Cardiac septum (tissue), 1 donor: ENCODE measurements around the gene PTPN4. TPM values are rescaled to one million over a fixed set of nuclear protein-coding genes. Genes with fewer than 3 reads are reported as not detected.

Source experiments
- DNase-seq: peaks from one replicate; pipeline ENCODE4 v3.0.0-alpha.2; 2020; ENCODE audit warnings: low spot score
- intact Hi-C: fragments of 100-400 bp; cut with DNase I; formaldehyde crosslinking; loops from one replicate; pipeline ENCODE4 v1.14.0; 2022
- total RNA-seq: library from RNA; stranded (reverse); fragmentation: NEBNext Ultra II Directional; extraction: Animal tissue kit (Norgen Biotek cat#: 25700); gene quantifications from one replicate; pipeline ENCODE4 v1.2.1, GENCODE V29; 2021
- donor health status: DM: no; HTN: no; CAD: no.

PTPN4 gene
- total RNA-seq, 1 donor from 2014 or later, result 35.7 TPM

DNA sequence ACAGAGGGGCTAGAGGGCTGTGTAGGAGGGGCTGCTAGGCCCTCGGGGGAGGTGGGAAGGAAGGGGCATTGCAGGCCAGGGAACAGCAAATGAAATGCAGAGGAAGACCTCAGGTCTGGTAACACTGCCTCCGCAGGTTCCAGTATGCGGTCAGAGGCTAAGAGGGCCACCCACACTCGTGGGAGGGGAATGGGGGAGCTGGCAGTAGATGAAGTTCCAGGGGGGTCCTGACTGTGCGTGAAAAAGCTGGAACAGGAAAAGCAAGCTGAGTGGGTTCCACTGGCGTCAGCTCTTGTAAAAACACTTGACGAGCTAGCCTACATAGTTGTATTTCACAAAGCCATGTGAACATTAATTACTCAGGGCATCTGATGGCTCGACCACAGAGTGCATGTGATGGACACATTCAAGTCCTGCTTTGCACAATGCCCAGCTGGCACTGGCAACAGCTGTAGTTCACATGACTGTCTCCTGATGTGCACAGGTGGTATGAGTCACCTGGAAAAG lies 29.0 kb upstream of the PTPN4 start:
- DNase-seq, result no peak
- intact Hi-C loops, result no loop called here

DNA sequence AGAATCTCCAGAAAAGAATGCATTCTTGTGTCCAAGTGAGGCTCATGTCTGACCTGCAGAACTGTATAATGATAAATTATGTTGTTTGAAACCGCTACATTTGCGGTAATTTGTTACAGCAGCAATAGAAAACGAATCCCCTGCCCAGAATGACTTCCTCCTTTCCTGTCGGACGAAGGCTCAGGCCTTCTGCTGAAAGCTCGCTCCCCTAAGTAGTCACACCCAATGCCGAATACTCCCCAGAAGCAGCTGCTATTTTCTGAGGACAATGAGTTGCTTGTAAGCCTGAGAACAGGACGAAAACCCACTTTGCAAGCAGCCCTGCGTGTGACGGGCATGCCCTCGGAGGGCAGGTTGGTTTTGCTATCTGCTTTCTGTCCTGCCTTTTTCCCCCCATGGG lies 27.7 kb upstream of the PTPN4 start:
- intact Hi-C loops, result no loop called here
- DNase-seq, result no peak

DNA sequence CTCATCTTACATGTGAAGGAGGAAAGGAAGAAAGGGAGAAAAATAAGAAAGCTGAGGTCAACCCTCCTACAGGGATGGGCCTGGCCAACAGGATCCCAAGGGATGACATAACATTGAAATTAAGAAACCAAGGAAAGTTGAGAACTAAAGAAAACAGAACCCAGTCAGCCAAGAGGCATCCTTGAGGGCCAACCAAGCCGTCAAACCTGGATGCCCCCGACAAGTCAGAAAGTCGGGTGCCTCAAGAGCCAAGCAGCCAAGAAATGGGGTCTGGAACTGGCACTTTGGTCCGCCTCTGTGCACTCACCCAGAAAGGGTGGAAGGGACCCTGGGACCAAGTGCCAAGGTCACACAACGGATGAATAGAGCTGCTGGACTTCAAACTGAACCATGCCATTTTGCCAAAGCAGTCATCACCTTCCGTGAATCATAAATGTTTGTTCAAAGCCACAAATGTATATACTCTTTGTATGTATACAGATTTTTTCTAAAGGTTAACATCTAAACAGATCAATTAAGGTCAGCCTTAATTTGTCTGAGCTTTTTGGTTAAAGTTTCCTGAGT lies 27.0 kb upstream of the PTPN4 start:
- no peak for DNase-seq
- intact Hi-C loops, result no loop called here

DNA sequence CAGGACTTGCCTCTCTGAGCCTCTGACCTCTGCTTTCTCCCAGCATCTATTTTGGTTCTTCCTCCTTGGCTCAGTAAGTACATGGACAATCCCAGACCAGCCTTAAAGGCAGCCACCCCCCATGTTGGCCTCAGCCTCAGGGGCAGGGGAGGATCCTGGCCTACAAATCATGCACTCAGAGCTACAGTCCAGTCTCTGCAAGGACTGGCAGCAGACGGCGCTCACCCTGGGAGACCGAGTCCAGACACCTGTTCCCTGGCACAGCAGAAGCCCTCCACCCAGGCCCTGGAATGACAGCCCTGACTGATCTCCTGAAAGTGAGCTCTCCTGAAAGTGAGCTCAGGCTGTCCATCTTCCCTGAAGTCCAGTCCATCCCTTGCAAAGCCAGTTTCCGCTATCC lies 25.7 kb upstream of the PTPN4 start:
- intact Hi-C loops, result no loop called here
- no peak for DNase-seq

DNA sequence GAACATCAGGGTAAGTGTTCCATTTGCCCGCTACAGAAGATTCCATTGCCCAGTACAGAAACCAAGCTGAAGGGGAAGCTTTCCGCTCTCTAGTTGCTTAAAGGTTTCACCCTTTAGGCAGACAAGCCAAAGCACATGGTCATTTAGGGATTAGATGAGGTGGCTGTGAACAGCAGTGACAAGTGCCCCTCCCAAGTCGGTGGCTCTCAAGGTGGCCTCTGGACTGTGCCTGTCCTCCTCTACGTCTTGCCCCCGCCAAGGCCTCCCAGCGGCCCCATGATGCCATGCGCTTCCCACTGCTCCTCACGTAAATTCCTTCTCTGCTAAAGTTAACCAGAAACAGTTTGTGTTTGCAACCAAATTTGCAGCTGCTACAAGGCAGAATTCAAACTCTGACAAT lies 24.2 kb upstream of the PTPN4 start:
- DNase-seq, result no peak
- intact Hi-C loops, result no loop called here

DNA sequence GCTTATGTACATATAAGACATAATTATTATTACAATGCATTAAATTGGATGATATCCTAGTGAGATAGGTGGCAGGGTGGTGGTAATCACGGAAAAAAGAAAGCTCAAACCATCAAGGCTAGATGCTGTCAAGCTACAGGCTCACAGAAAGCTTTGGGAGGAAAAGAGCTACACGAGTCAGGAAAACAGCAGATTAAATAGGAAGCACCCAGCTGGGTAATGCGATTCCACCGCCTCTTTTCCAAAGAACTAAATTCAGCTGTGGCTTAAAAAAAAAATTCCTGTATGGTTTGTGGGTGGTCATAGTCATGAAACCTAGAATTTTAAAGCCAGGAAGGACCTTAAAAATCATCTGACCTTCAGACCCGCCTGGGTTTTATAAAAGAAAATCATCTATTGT lies 23.7 kb upstream of the PTPN4 start:
- intact Hi-C loops, result no loop called here

DNA sequence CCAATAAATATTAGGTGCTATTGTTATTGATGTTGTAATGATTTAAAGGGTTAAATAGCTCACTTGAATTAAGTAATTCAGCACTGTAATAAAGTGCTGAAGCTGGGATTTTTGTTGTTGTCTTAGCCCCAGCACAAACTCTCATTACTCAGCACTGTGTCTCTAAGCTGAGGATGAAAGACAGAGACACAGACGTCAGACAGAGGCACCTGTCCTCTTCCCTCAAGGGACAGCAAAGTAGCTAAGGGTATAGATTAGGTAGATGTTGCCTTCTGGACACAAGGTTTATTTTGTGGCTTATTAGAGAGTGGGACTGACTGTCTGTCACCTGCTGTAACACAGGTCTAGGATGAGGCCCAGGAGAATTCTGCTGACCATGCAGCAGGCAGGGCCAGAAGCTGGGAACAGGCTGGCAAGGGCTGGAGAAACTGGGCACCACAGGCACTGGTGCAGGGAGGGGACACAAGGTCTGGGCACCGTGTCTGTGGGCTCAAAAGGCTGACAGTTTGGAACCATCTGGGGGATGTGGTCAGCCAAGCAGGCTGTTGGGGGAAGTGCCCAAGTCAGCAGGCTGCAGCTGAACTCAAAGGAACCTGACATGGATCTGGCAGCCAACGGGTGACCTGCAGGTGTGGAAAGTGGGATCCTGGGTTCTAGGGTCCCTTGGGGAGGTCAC lies 20.0 kb upstream of the PTPN4 start:
- intact Hi-C loops, result no loop called here
- DNase-seq, result no peak

More for the DNA sequence above, 23.7 kb upstream of the PTPN4 start:
- DNase-seq, result no peak

DNA sequence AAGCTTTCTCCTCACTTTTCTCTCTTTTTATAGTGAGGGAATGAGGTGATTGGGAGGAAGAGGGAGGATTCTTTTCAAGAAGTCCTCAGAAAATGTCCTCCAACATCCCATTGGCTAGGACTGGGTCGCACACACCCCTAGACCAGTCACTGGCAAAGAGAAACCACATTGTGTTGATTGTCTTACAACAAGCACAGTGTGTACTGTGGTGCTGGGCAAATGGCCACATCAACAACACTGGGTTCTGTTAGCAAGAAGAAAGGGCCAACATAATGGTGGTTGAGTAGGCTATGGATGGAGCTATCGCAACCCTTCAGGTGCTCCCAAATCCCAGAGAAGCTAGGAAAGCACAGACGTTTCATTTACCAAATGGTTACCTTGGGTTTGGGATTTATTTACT lies 18.7 kb upstream of the PTPN4 start:
- intact Hi-C loops, result no loop called here
- no peak for DNase-seq

DNA sequence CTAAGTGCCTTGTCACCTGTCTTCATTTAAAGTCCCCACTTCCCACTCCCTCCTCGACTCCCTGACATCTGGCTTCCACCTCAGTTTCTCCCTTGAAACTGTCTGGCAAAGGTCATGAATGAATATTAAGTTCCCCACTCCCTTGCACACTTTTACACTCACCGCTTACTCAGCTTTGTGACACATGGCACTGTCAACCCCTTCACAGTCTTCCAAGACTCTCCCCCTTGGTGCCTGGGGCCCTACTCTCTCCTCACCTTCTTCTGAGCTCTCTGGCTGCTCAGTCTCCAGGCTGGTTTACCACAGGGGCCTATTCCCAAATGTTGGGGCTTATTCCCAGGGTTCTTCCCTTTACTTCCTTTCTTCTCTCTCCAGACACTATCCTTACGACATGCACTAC lies 17.9 kb upstream of the PTPN4 start:
- intact Hi-C loops, result no loop called here
- DNase-seq, result no peak

DNA sequence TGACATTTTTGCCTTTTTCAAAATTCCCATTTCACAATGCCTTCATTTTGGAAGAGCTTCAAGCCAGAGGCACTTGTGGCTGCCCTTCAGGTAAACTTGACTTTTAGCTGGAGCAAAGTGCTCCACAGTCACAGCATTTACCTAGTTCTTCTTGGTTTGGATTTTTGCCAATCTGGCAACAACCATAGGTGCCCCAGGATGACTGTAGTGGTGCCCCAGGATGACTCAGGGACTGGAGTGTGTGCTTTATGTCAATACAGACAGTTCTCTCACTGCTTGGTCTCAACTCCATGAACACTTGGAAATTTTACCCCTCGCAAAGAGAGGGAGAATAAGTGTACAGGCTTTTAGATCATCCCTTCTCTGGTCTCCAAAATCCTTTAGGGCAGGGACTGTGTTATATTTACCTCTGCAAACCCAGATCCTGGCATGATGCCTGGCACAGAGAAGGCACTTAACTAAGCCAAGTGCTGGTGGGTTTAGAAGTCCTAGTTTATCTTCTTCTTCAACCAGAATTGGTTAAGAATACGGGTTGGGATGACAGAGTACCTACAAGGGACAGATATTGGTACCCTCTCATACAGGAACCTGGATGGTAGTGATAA lies 15.3 kb upstream of the PTPN4 start:
- no peak for DNase-seq
- intact Hi-C loops, result no loop called here

DNA sequence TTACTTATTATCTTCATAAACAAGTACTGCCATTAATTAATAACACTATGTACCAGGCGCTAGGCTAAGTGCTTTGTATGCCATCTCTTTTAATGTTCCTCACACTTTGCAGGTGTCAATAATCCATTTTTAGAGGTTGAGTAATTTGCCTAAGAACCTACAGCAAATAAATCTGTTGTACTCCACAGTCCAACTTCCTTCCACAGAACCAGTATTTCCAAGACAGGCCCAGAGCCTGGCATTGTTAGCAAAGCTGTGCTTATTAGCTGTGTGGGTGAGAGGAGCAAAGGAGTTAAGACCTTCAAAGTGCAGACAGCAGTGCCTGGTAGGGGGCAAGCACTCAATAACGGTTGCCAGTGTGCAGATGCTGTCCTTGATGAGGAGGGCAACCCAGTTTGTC lies 14.2 kb upstream of the PTPN4 start:
- no peak for DNase-seq
- intact Hi-C loops, result loop anchor here (5.0 kb wide), 1 partner anchor 43 kb away; no protein-coding TSS in a partner anchor

DNA sequence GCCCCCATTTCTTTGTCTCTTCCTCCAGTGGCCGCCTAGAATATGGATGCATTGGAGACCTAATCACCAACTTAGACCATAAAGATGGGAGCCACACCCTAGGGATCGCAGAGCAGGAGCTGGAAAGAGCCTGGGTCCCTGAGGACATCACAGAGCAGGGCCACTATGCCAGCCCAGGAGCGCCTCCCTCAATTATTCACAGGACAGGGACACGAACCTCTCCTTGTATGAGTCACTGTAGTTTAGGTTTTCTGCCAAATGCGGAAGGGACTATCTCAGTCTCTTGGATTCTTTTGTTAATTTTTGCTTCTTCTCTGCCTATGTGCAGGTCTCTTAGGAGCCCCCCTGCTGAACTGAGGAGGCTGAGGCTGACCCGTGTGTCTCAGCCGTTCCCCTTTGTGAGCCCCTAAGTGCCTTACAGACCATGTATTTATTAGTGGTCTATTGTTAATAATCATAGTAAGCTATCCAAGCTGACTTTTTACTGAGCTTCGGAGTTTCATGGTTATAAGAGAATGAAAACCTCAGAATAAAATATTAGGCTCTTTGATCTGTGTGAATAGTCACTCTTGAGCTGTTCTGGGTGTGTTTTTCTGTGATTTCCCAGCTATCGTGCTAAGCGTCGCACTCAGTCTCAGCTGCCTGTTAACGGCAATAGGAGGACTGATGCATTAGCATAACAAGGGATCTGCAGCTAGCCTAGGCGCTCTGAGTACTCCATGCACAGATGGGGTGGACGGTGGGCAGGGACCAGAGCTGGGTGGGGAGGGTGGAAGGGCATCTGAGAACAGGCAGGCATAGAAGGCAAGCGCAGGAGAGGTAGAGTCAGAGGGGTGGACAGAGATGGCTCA lies 12.7 kb upstream of the PTPN4 start:
- intact Hi-C loops, result loop anchor here (5.0 kb wide), 1 partner anchor 45 kb away; no protein-coding TSS in a partner anchor
- no peak for DNase-seq

DNA sequence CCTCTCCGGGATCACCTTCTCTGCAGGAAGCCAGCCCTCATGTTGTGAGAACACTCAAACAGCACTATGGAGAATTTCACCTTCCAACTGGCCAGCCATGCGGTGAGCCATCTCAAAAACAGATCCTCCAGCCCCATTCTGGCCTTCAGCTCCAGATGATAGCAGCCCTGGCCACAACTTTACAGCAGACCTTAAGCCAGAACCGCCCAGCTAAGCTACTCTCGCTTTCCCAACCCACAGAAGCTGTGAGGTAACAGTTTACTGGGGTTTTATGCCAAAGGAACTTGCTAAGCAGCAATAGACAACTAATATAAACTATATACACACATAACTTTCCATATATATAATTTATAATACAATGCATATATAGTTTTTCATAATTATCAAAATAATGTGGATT lies 11.6 kb upstream of the PTPN4 start:
- intact Hi-C loops, result loop anchor here (5.0 kb wide), 1 partner anchor 46 kb away; no protein-coding TSS in a partner anchor
- no peak for DNase-seq

DNA sequence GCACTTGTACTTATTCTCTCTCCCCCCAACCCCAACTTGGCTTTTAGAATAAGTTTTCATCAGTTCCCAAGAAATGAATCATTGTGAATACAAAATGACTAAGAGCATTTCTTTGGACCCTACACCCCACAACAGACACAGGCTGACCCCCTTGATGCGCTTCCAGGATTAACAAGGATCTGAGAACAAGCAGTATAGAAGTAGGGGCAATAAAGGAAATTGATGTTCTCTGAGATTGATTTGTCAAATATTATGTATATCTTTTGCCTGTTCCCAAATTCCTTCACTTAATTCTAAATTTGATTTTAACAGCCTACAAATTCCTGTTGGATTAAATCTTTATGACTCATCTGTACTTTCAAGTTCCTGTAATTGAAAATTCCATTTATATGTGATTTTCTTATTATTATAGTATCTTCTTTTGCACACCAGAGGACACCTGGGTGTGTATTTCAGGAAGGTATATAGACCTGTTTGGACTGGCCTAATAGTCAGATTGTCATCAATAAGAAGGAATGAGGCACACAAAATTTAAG lies 10.2 kb upstream of the PTPN4 start:
- intact Hi-C loops, result loop anchor here (5.0 kb wide), 1 partner anchor 47 kb away; no protein-coding TSS in a partner anchor
- no peak for DNase-seq

DNA sequence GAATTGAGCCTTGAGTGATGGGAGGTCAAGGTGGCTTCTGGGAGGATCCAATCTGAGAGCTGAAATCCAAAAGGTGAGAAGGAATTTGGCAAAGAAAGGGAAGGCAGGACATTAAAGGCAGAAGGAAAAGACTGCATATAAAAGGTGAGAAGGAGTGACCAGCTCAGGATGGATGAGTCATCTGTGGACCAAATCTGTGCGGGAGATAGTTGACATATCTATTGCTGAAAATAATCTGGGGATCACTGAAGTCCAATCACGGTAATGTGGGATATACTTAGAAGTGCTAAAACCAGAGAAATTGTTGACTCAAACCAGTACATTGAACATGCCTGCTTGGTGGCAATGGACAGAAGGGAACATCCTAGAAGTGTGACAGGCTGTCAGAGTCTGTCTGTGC lies 8.0 kb upstream of the PTPN4 start:
- intact Hi-C loops, result loop anchor here (2.0 kb wide), 1 partner anchor 71 kb away; no protein-coding TSS in a partner anchor
- DNase-seq, result no peak

DNA sequence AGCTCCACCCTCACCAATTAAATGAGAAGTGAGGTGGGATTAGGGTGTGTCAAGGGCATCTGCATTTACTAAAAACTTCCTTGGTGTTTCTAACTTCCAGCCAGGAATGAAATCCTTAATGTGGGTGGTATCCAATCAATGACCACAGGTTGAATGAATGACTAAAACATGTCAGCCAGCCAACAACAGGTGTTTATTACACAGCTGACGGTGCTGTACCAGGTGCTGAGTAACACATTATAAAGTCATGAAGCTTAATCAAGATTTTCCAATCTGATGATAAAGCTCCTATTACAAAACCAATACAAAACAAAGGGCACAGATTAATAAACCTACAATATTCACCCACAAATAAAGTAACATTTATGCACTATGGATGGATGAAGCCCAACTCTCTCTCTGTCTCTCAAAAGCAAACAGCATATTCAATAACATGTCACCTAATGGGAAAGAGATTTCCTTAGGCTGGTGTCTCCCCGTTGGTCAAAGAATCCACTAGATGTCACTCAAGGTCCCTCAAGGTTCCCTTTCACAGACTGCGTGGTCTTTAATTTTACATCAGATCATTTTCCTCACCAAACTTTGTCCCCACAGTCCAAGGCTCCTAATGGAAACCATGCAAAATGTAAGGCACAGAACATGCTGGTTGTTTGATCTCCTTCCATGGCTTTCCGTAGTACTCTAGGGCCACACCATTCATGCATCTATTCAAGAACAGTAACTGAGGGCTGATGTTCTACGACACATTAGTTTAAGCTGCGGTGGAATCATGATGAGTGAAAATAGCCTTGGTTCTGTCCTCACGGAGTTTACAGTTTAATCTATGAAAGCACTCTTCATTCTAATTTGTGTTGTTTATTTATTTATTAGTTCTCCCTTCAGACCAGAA lies 6.4 kb upstream of the PTPN4 start:
- no peak for DNase-seq
- intact Hi-C loops, result loop anchor here (2.0 kb wide), 1 partner anchor 70 kb away; no protein-coding TSS in a partner anchor

DNA sequence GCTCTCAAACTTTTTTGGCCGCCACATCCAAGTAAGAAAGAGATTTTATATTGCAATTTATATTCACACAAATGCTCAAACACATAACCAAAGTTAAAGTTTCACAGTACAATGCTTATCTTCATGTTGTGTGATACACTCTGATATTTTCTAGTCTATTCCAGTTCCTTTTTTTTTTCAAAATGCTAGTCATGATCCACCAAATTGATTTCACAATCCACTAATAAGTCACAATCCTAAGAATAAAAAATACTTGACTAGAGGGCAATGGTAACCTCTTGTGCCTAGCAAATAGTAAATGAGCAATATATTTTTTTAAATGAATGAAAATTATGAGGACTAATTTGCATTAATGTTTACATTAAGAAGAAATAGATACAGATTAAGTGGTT lies 5.8 kb upstream of the PTPN4 start:
- no peak for DNase-seq
- intact Hi-C loops, result loop anchor here (2.0 kb wide), 1 partner anchor 69 kb away; no protein-coding TSS in a partner anchor

DNA sequence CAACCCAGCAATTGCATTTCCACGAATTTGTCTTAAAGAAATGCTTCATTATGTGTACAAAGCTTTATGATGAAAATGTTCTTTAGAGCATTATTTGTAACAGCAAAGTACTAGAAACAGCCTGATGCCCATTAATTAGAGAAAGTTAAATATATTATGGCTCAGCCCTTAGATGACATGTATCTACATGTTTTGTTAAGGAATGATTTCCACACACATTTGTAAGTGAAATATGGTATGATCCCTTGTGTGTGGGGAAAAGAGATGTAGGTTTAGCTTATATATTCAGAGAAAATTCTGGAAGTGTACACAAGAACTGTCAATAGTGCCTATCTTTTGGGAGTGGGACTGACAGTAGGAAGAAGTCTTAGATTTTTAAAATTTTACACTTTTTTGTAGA lies 3.8 kb upstream of the PTPN4 start:
- intact Hi-C loops, result loop anchor here (5.0 kb wide), 2 partner anchors 256 to 416 kb away; partner anchors contain the start of gene EPB41L5
- DNase-seq, result no peak
